Suprapubic skin (tissue), 4 donors: Measurements from ENCODE around the gene TNIK. TPM values are rescaled to one million over a fixed set of nuclear protein-coding genes. Genes with fewer than 3 reads are reported as not detected.

ENCODE experiments used
- DNase-seq, 2 donors: peaks; one replicate each; pipeline ENCODE4 v3.0.0-alpha.2; 2019; ENCODE audit warnings: low spot score in 2 of 2
- H3K27ac ChIP-seq: fragments of 200-600 bp; sonication (generic); one replicate; pipeline ENCODE4 v1.5.1; 2019
- H3K27me3 ChIP-seq: fragments of 200-600 bp; sonication (generic); one replicate; pipeline ENCODE4 v1.5.1; 2019
- H3K36me3 ChIP-seq: fragments of 200-600 bp; sonication (generic); one replicate; pipeline ENCODE4 v1.5.1; 2019
- H3K4me1 ChIP-seq: fragments of 200-600 bp; sonication (generic); one replicate; pipeline ENCODE4 v1.5.1; 2019
- H3K4me3 ChIP-seq: fragments of 200-600 bp; sonication (generic); one replicate; pipeline ENCODE4 v1.5.1; 2019; ENCODE audit warnings: mild to moderate bottlenecking
- H3K9me3 ChIP-seq: fragments of 200-600 bp; sonication (generic); one replicate; pipeline ENCODE4 v1.5.1; 2019
- EP300 ChIP-seq: sonication (generic); formaldehyde crosslinking; IDR thresholded peaks from one replicate; pipeline ENCODE4 v1.6.1; 2017; ENCODE audit warnings: antibody characterized with exemption
- POLR2A ChIP-seq, 2 donors: fragments of 450-650 bp; IDR thresholded peaks; one replicate each; pipeline ENCODE4 v1.6.1; 2017; ENCODE audit warnings: antibody characterized with exemption in 2 of 2, mild to moderate bottlenecking in 2 of 2, moderate library complexity in 2 of 2
- POLR2AphosphoS5 ChIP-seq, 3 donors: sonication (generic); formaldehyde crosslinking; IDR thresholded peaks; one replicate each; pipeline ENCODE4 v1.6.1; 2017; ENCODE audit warnings: antibody characterized with exemption in 3 of 3
- WGBS: methylation state at CpG from one replicate; pipeline ENCODE4 v1.1.5; 2018; 5-methylcytosine and 5-hydroxymethylcytosine counted together
- total RNA-seq, 4 donors: library from RNA; depleted of rRNA; stranded (reverse); fragments of >200 nt; gene quantifications; one replicate each; pipeline ENCODE4 v1.1.0, GENCODE V29; 2016
- TF ChIP-seq, protein P1 (sequence below), 2 donors: fragments of 200-600 bp in 1 of 2; fragments of 450-650 bp in 1 of 2; sonication (generic) in 1 of 2; IDR thresholded peaks; one replicate each; pipeline ENCODE4 v1.5.1; 2016 to 2019; ENCODE audit warnings: antibody characterized with exemption in 2 of 2, mild to moderate bottlenecking in 1 of 2, moderate library complexity in 1 of 2

TNIK gene
- total RNA-seq, 4 donors from 2014 or later = 2.0 to 4.3 (median 3.1) TPM

DNA sequence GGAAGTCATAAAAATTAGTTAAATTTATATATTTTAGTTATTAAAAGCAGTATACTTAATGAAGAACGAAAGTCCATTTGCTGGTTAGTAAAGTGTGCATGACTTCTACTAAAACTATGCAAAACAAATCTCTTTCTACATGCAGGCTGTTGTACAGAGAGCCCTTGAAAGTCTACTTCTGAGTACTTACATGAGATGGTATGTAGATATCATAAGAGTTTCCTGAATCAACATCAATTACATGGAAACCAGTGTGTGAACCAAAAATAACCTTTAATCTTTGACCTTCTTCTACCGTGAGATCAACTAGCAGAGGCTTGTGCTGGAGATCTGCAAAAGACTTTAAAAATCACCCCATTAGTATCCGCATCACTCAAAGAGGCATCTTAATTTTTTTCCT, 391.5 kb downstream of the TNIK start:
- H3K27ac ChIP-seq = no peak overlapping the region
- no peak overlapping the region for H3K4me3 ChIP-seq
- H3K27me3 ChIP-seq = no peaks in the 10 kb centered on the region
- TF ChIP-seq POLR2AphosphoS5 (IDR thresholded peaks at IDR 0.05) (no peak), POLR2A (IDR thresholded peaks at IDR 0.05) (no peak), EP300 (no peak)
- TF ChIP-seq, protein P1, sequence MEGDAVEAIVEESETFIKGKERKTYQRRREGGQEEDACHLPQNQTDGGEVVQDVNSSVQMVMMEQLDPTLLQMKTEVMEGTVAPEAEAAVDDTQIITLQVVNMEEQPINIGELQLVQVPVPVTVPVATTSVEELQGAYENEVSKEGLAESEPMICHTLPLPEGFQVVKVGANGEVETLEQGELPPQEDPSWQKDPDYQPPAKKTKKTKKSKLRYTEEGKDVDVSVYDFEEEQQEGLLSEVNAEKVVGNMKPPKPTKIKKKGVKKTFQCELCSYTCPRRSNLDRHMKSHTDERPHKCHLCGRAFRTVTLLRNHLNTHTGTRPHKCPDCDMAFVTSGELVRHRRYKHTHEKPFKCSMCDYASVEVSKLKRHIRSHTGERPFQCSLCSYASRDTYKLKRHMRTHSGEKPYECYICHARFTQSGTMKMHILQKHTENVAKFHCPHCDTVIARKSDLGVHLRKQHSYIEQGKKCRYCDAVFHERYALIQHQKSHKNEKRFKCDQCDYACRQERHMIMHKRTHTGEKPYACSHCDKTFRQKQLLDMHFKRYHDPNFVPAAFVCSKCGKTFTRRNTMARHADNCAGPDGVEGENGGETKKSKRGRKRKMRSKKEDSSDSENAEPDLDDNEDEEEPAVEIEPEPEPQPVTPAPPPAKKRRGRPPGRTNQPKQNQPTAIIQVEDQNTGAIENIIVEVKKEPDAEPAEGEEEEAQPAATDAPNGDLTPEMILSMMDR (IDR thresholded peaks at IDR 0.05) = no peak
- no peaks in the 10 kb centered on the region for H3K4me1 ChIP-seq
- no peaks in the 10 kb centered on the region for H3K9me3 ChIP-seq
- 82% methylated on average over 3 of the region's 3 CpGs for WGBS
- no peak for DNase-seq
- H3K36me3 ChIP-seq = no peaks in the 10 kb centered on the region

DNA sequence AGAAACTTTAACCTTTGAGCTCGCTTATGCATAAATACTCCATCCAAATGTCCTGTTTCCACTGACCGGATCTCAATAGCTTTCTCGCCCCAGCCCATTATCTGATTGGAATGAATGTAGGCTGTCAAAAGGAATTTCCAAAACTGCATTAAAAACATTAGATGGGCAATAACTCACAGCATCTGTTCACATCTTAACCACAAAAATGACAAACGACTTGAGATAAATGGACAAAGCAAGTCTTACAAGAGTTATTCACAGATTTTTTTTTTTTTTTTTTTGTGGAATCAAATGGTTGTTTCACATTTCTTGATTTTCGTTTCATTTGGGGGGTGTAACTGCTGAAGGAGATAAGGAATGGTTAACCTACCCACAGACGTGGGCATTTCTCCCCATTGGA, 394.0 kb downstream of the TNIK start:
- TF ChIP-seq EP300 (no peak), POLR2AphosphoS5 (IDR thresholded peaks at IDR 0.05) (no peak), POLR2A (IDR thresholded peaks at IDR 0.05) (no peak)
- TF ChIP-seq, protein P1 (IDR thresholded peaks at IDR 0.05) = no peak
- H3K36me3 ChIP-seq = no peaks in the 10 kb centered on the region
- WGBS = 89% methylated on average over 6 of the region's 6 CpGs

DNA sequence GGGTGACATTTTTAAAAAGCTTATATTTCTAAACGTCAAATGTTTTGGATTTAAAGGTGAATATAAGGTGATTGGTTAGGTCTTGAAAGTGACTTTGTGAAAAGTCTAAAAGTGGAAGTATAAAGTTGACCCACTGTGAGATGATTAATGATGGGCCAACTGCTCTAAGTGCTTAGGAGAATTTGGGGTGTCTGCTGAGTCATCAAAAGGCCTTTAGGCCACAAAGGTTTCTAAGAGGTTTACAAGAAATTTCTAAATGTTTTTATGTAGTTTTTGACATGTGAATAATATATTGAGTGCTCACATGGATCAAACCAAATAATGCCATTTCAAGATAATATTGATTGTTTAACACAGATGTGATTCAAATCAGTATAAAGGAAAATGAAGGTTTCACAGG, 394.5 kb downstream of the TNIK start:
- no peak overlapping the region for H3K4me3 ChIP-seq
- WGBS = 91% methylated on average over 1 of the region's 1 CpG

More for the DNA sequence above, 394.0 kb downstream of the TNIK start:
- Histone ChIP-seq H3K4me3 (no peak overlapping the region), H3K9me3 (no peaks in the 10 kb centered on the region), H3K4me1 (no peaks in the 10 kb centered on the region), H3K27me3 (no peaks in the 10 kb centered on the region), H3K27ac (no peak overlapping the region)
- DNase-seq = no peak

DNA sequence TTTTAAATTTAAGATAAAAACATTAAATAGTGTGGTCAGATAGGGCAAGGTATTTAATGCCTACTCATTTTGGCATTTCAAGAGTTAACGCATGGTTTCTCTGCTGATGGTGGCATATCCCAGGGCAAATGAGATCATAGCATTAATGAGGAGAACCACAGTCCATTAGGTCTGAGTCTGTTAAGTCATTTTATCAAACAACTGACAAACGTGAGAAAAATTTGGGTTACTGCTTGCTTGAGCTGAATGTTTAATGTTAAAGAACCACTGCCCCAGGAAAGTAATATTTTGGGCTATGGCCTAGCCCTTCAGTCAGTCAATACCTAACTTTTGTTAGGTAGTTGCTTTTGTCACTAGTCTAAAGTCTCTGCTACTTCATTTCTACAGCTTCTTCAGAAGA, 395.7 kb downstream of the TNIK start:
- TF ChIP-seq, protein P1 (IDR thresholded peaks at IDR 0.05) = no peak
- TF ChIP-seq POLR2AphosphoS5 (IDR thresholded peaks at IDR 0.05) = no peak
- no peak for TF ChIP-seq POLR2A (IDR thresholded peaks at IDR 0.05)
- TF ChIP-seq EP300 = no peak
- Histone ChIP-seq H3K27ac (no peak overlapping the region), H3K27me3 (no peaks in the 10 kb centered on the region), H3K4me1 (no peaks in the 10 kb centered on the region), H3K4me3 (no peak overlapping the region), H3K9me3 (no peaks in the 10 kb centered on the region), H3K36me3 (no peaks in the 10 kb centered on the region)
- DNase-seq = no peak
- 69% methylated on average over 2 of the region's 2 CpGs for WGBS

More for the DNA sequence above, 394.5 kb downstream of the TNIK start:
- Histone ChIP-seq H3K4me1 (no peaks in the 10 kb centered on the region), H3K9me3 (no peaks in the 10 kb centered on the region), H3K27me3 (no peaks in the 10 kb centered on the region), H3K27ac (no peak overlapping the region), H3K36me3 (no peaks in the 10 kb centered on the region)
- no peak for TF ChIP-seq POLR2AphosphoS5 (IDR thresholded peaks at IDR 0.05)
- no peak for TF ChIP-seq EP300
- TF ChIP-seq, protein P1 (IDR thresholded peaks at IDR 0.05) = no peak
- TF ChIP-seq POLR2A (IDR thresholded peaks at IDR 0.05) = no peak
- no peak for DNase-seq

DNA sequence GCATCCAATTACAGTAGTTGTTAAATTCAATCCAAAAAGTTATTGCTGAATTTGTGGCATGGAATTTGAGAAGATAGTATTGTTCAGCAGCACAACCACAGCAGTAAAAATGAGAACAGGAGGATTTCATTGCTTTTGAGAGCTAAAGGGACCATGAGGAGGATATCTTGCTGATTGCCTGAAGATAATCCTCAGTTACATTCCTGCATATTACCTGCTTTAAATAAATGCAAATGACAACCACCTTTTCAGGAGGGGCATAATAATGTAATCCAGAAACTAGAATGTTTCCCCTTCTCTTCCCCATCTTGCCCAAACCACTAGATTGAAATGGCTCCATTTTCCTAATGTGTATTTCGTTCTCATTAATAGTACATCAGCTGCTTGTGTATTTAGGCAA, 398.5 kb downstream of the TNIK start:
- H3K4me1 ChIP-seq = no peaks in the 10 kb centered on the region
- H3K9me3 ChIP-seq = no peaks in the 10 kb centered on the region
- no peak overlapping the region for H3K4me3 ChIP-seq
- H3K27ac ChIP-seq = no peak overlapping the region
- WGBS = 97% methylated on average over 1 of the region's 1 CpG
- H3K27me3 ChIP-seq = no peaks in the 10 kb centered on the region
- H3K36me3 ChIP-seq = no peaks in the 10 kb centered on the region
- TF ChIP-seq POLR2AphosphoS5 (IDR thresholded peaks at IDR 0.05) = no peak
- TF ChIP-seq, protein P1 (IDR thresholded peaks at IDR 0.05) = no peak
- TF ChIP-seq POLR2A (IDR thresholded peaks at IDR 0.05) = no peak
- no peak for DNase-seq
